ENCODE results near the gene ATP6V1E1.

The ATP6V1E1 gene

GRCh38 chr22:17578136-17578754 is 50.3 kb downstream of the ATP6V1E1 start:
- H3K9me3 ChIP-seq (replicated peaks; ENCODE audit: insufficient read depth, low read length): no peaks in the 10 kb centered on the region
- no peaks in the 10 kb centered on the region for H3K36me3 ChIP-seq (replicated peaks; ENCODE audit: insufficient read depth, low read length)
- H4K20me1 ChIP-seq (ENCODE audit: insufficient read depth, low read length): no peaks in the 10 kb centered on the region
- no peak overlapping the region for H3K9ac ChIP-seq (ENCODE audit: low read length)
- no peaks in the 10 kb centered on the region for H3K27me3 ChIP-seq (replicated peaks; ENCODE audit: insufficient read depth, low read length)
- H3K4me2 ChIP-seq (ENCODE audit: low read depth, low read length): no peak overlapping the region
- H3K4me1 ChIP-seq (ENCODE audit: low read length): no peaks in the 10 kb centered on the region
- H3K4me3 ChIP-seq (ENCODE audit: low read length): no peak overlapping the region
- no peak for DNase-seq
- H3K27ac ChIP-seq (ENCODE audit: low read length): no peak overlapping the region
- no peaks in the 10 kb centered on the region for H3K9me2 ChIP-seq (replicated peaks; ENCODE audit: insufficient read depth, low read length)
- H2AFZ ChIP-seq (ENCODE audit: low read length): no peak overlapping the region
- TF ChIP-seq EZH2phosphoT487 (IDR thresholded peaks at IDR 0.05; ENCODE audit: low read length) (no peak), EZH2 (optimal IDR thresholded peaks at IDR 0.05; ENCODE audit: low read depth, low read length) (no peak)
- TF ChIP-seq, protein P1, sequence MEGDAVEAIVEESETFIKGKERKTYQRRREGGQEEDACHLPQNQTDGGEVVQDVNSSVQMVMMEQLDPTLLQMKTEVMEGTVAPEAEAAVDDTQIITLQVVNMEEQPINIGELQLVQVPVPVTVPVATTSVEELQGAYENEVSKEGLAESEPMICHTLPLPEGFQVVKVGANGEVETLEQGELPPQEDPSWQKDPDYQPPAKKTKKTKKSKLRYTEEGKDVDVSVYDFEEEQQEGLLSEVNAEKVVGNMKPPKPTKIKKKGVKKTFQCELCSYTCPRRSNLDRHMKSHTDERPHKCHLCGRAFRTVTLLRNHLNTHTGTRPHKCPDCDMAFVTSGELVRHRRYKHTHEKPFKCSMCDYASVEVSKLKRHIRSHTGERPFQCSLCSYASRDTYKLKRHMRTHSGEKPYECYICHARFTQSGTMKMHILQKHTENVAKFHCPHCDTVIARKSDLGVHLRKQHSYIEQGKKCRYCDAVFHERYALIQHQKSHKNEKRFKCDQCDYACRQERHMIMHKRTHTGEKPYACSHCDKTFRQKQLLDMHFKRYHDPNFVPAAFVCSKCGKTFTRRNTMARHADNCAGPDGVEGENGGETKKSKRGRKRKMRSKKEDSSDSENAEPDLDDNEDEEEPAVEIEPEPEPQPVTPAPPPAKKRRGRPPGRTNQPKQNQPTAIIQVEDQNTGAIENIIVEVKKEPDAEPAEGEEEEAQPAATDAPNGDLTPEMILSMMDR (IDR thresholded peaks at IDR 0.05; ENCODE audit: low read length): no peak
- H3K79me2 ChIP-seq (ENCODE audit: low read length): no peaks in the 10 kb centered on the region
- H3F3A ChIP-seq (ENCODE audit: insufficient read depth, low read length): no peaks in the 10 kb centered on the region

DNA sequence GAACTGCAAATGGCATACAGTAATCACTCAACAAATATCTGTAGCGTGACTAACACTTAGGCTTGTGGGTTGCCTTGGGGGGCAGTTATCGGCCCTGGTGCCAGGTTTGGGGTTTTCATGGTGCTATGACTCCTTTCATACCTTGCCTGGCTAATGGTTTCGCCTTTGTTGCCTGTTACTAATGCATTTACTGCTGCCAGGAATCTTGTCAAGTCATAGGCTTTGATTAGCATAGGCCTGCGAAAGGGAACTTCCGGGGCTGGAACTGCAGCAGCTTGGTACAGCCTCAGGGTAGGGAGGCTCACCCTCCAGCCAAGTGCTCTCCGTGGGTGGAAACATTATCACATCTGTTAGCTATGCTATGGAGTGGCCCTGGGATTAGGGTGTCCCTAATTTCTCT is 52.1 kb downstream of the ATP6V1E1 start:
- Histone ChIP-seq H2AFZ (ENCODE audit: low read length) (no peak overlapping the region), H3K9ac (ENCODE audit: low read length) (no peak overlapping the region), H3K9me2 (replicated peaks; ENCODE audit: insufficient read depth, low read length) (no peaks in the 10 kb centered on the region), H3K4me1 (ENCODE audit: low read length) (no peaks in the 10 kb centered on the region), H3K4me3 (ENCODE audit: low read length) (no peak overlapping the region), H4K20me1 (ENCODE audit: insufficient read depth, low read length) (no peaks in the 10 kb centered on the region), H3K79me2 (ENCODE audit: low read length) (no peaks in the 10 kb centered on the region), H3F3A (ENCODE audit: insufficient read depth, low read length) (no peaks in the 10 kb centered on the region), H3K9me3 (replicated peaks; ENCODE audit: insufficient read depth, low read length) (no peaks in the 10 kb centered on the region), H3K36me3 (replicated peaks; ENCODE audit: insufficient read depth, low read length) (no peaks in the 10 kb centered on the region), H3K27ac (ENCODE audit: low read length) (no peak overlapping the region), H3K27me3 (replicated peaks; ENCODE audit: insufficient read depth, low read length) (no peaks in the 10 kb centered on the region), H3K4me2 (ENCODE audit: low read depth, low read length) (no peak overlapping the region)
- TF ChIP-seq, protein P1 (IDR thresholded peaks at IDR 0.05; ENCODE audit: low read length): no peak
- TF ChIP-seq EZH2 (optimal IDR thresholded peaks at IDR 0.05; ENCODE audit: low read depth, low read length) (no peak), EZH2phosphoT487 (IDR thresholded peaks at IDR 0.05; ENCODE audit: low read length) (no peak)
- no peak for DNase-seq

DNA sequence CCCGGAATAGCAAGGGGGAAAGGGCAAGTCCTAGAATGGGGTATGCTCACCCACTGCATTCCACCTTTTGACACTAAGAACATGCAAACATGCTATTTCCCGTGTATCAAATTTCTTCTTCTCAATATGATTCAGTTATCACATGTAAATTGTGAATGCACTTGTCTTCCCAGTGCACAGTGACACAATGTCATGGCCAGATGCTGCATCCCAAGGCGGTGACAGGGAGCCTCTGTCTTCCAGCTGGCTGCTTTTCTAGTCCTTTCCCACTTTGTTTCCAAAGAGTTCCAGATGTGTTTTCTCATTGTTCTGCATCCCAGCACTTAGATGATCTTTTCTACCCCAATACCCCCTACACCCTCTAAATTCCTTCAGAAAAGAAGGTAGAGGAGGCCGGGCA is 52.9 kb downstream of the ATP6V1E1 start:
- no peaks in the 10 kb centered on the region for H3K27me3 ChIP-seq (replicated peaks; ENCODE audit: insufficient read depth, low read length)
- H2AFZ ChIP-seq (ENCODE audit: low read length): no peak overlapping the region
- H3K27ac ChIP-seq (ENCODE audit: low read length): no peak overlapping the region
- no peaks in the 10 kb centered on the region for H3K4me1 ChIP-seq (ENCODE audit: low read length)
- H3K4me2 ChIP-seq (ENCODE audit: low read depth, low read length): no peak overlapping the region
- no peak overlapping the region for H3K9ac ChIP-seq (ENCODE audit: low read length)
- H3F3A ChIP-seq (ENCODE audit: insufficient read depth, low read length): no peaks in the 10 kb centered on the region
- no peaks in the 10 kb centered on the region for H3K9me3 ChIP-seq (replicated peaks; ENCODE audit: insufficient read depth, low read length)
- DNase-seq: no peak
- no peaks in the 10 kb centered on the region for H3K36me3 ChIP-seq (replicated peaks; ENCODE audit: insufficient read depth, low read length)
- H4K20me1 ChIP-seq (ENCODE audit: insufficient read depth, low read length): no peaks in the 10 kb centered on the region
- no peaks in the 10 kb centered on the region for H3K79me2 ChIP-seq (ENCODE audit: low read length)
- no peak overlapping the region for H3K4me3 ChIP-seq (ENCODE audit: low read length)
- TF ChIP-seq EZH2phosphoT487 (IDR thresholded peaks at IDR 0.05; ENCODE audit: low read length) (no peak), EZH2 (optimal IDR thresholded peaks at IDR 0.05; ENCODE audit: low read depth, low read length) (no peak)
- TF ChIP-seq, protein P1 (IDR thresholded peaks at IDR 0.05; ENCODE audit: low read length): no peak
- H3K9me2 ChIP-seq (replicated peaks; ENCODE audit: insufficient read depth, low read length): no peaks in the 10 kb centered on the region

All from MM.1S (cell line).